OCI-LY7 (cell line): ENCODE measurements around the gene TNKS2. TPM values are rescaled to one million over a fixed set of nuclear protein-coding genes. Genes with fewer than 3 reads are reported as not detected.
"Not testable (repeated sequence)": the region's sequence is repeated elsewhere in the genome, so short reads cannot be mapped to it uniquely, and the experiment has no call there.

Experiments used
- BruUV-seq: library from RNA; stranded (reverse); fragments of 400-500 nt; replicated peaks from 2 replicates; lab custom pipeline; 2021; lab: Mats Ljungman, UMichigan
- CTCF ChIA-PET: fragments of 300-600 bp; sonication (Branson Sonifier 250); formaldehyde crosslinking; loops from one replicate; lab custom pipeline; 2022; ENCODE audit warnings: antibody characterized with exemption; ENCODE audit not compliant: unreplicated experiment; lab: Charles Lee
- POLR2A ChIA-PET: fragments of 300-600 bp; sonication (Branson Sonifier 250); formaldehyde crosslinking; loops from one replicate; lab custom pipeline; 2022; ENCODE audit warnings: antibody characterized with exemption; lab: Charles Lee
- DNase-seq: peaks from one replicate; pipeline ENCODE4 v3.0.0-alpha.2; 2015; ENCODE audit warnings: low spot score
- H2AFZ ChIP-seq: fragments of 200-600 bp; sonication (generic), shearing (Covaris generic); 2 replicates; pipeline ENCODE4 v1.6.1; 2014; ENCODE audit warnings: mild to moderate bottlenecking, antibody characterized with exemption, low read length, moderate library complexity
- H3K27ac ChIP-seq: fragments of 200-600 bp; sonication (generic); 2 replicates; pipeline ENCODE4 v1.5.1; 2014; ENCODE audit warnings: mixed run types, low read depth, mild to moderate bottlenecking, moderate library complexity, low read length, inconsistent platforms; ENCODE audit not compliant: poor library complexity, severe bottlenecking
- H3K36me3 ChIP-seq: fragments of 200-600 bp; sonication (generic); 2 replicates; pipeline ENCODE4 v1.6.1; 2014; ENCODE audit warnings: mild to moderate bottlenecking, antibody characterized with exemption, low read length, moderate library complexity, mixed read lengths; ENCODE audit not compliant: insufficient read depth
- H3K4me1 ChIP-seq: fragments of 200-600 bp; sonication (generic); 2 replicates; pipeline ENCODE4 v1.5.1; 2014; ENCODE audit warnings: mild to moderate bottlenecking, low read length; ENCODE audit not compliant: insufficient read depth, poor library complexity, severe bottlenecking
- H3K4me2 ChIP-seq: fragments of 200-600 bp; sonication (generic); 2 replicates; pipeline ENCODE4 v1.6.1; 2014; ENCODE audit warnings: mild to moderate bottlenecking, low read length
- H3K4me3 ChIP-seq: fragments of 200-600 bp; sonication (generic); 2 replicates; pipeline ENCODE4 v1.5.1; 2014; ENCODE audit warnings: mild to moderate bottlenecking, low read depth, low read length; ENCODE audit not compliant: poor library complexity, severe bottlenecking
- H3K79me2 ChIP-seq: fragments of 200-600 bp; sonication (generic); 2 replicates; pipeline ENCODE4 v1.6.1; 2016; ENCODE audit warnings: low read depth, mild to moderate bottlenecking, low read length, moderate library complexity, mixed read lengths; ENCODE audit not compliant: insufficient read depth
- H3K9me2 ChIP-seq: fragments of 200-600 bp; sonication (generic); 2 replicates; pipeline ENCODE4 v1.6.1; 2016; ENCODE audit warnings: mild to moderate bottlenecking, low read length, mixed read lengths; ENCODE audit not compliant: insufficient read depth
- H3K9me3 ChIP-seq: fragments of 200-600 bp; sonication (generic); 2 replicates; pipeline ENCODE4 v1.6.1; 2014; ENCODE audit warnings: mild to moderate bottlenecking, mixed run types, low read length, mixed read lengths
- H4K20me1 ChIP-seq: fragments of 200-600 bp; sonication (generic); 2 replicates; pipeline ENCODE4 v1.6.1; 2014; ENCODE audit warnings: mild to moderate bottlenecking, antibody characterized with exemption, low read length, moderate library complexity, mixed read lengths; ENCODE audit not compliant: insufficient read depth
- CTCF ChIP-seq: fragments of 200-600 bp; sonication (generic); conservative IDR thresholded peaks from 2 replicates; pipeline ENCODE4 v1.5.1; 2014; ENCODE audit warnings: mild to moderate bottlenecking, antibody characterized with exemption, low read length, moderate library complexity, mixed read lengths
- EZH2phosphoT487 ChIP-seq: fragments of 200-600 bp; sonication (generic); IDR thresholded peaks from 2 replicates; pipeline ENCODE4 v1.6.1; 2018; ENCODE audit warnings: low read depth, borderline replicate concordance, mild to moderate bottlenecking, mixed run types, antibody characterized with exemption, low read length, moderate library complexity, mixed read lengths
- intact Hi-C: fragments of 100-400 bp; cut with micrococcal nuclease; formaldehyde crosslinking; loops from one replicate; pipeline ENCODE4 v1.10.0; 2022; ENCODE audit not compliant: unreplicated experiment
- total RNA-seq, 2 experiments: library from RNA; depleted of rRNA in 1 of 2; stranded (reverse); fragments of >200 nt in 1 of 2; shearing (Covaris generic) in 1 of 2; gene quantifications; 2 replicates each; pipeline ENCODE4 v1.2.3, GENCODE V29; 2014 to 2022

The TNKS2 gene
- total RNA-seq, 2 experiments from 2014 or later, result 20.0 to 31.3 TPM

GRCh38 chr10:91804126-91804510, 5.9 kb downstream of the TNKS2 start:
- H3K4me3 ChIP-seq, result no peak overlapping the region
- H3K79me2 ChIP-seq, result peaks cover 83% of the 10 kb centered on the region
- H3K36me3 ChIP-seq, result peaks cover 86% of the 10 kb centered on the region
- no TSS peak for BruUV-seq
- no peak overlapping the region for H3K4me2 ChIP-seq
- H2AFZ ChIP-seq, result no peak overlapping the region
- ChIA-PET POLR2A (no interaction called here), CTCF (no interaction called here)
- peaks cover 15% of the 10 kb centered on the region for H3K4me1 ChIP-seq
- no peaks in the 10 kb centered on the region for H3K9me2 ChIP-seq
- H4K20me1 ChIP-seq, result peaks cover 21% of the 10 kb centered on the region
- no peaks in the 10 kb centered on the region for H3K9me3 ChIP-seq
- H3K27ac ChIP-seq, result no peak overlapping the region
- no peak for DNase-seq
- intact Hi-C loops, result no loop called here
- no peak for TF ChIP-seq EZH2phosphoT487
- TF ChIP-seq CTCF, result no peak

GRCh38 chr10:91805110-91805838, 7.0 kb downstream of the TNKS2 start:
- Histone ChIP-seq H3K4me3 (no peak overlapping the region), H4K20me1 (peaks cover 10% of the 10 kb centered on the region; the same call in 1 of the 2 replicates), H3K9me3 (no peaks in the 10 kb centered on the region), H3K79me2 (peaks cover 81% of the 10 kb centered on the region), H3K4me1 (peaks cover 9% of the 10 kb centered on the region), H3K9me2 (no peaks in the 10 kb centered on the region), H3K27ac (no peak overlapping the region), H3K36me3 (peaks cover 88% of the 10 kb centered on the region), H3K4me2 (no peak overlapping the region), H2AFZ (no peak overlapping the region)
- ChIA-PET POLR2A (interaction anchor here (1.2 to 1.6 kb wide), 2 partner anchors 9 to 11 kb away, joined by 3 to 7 read pairs; no protein-coding TSS in a partner anchor), CTCF (no interaction called here)
- no TSS peak for BruUV-seq
- no peak for DNase-seq
- intact Hi-C loops, result no loop called here
- TF ChIP-seq CTCF (no peak), EZH2phosphoT487 (no peak)

GRCh38 chr10:91807264-91807663, 9.0 kb downstream of the TNKS2 start:
- Histone ChIP-seq H3K36me3 (peaks cover 69% of the 10 kb centered on the region), H3K79me2 (peaks cover 61% of the 10 kb centered on the region)
- POLR2A ChIA-PET, result interaction anchor here (0.7 to 1.1 kb wide), 2 partner anchors 8 to 33 kb away, joined by 3 read pairs; no protein-coding TSS in a partner anchor
- H3K4me3 ChIP-seq, H3K9me2 ChIP-seq, H2AFZ ChIP-seq, CTCF ChIA-PET, H3K4me1 ChIP-seq, BruUV-seq, H3K9me3 ChIP-seq, H4K20me1 ChIP-seq, intact Hi-C loops, DNase-seq, H3K27ac ChIP-seq, H3K4me2 ChIP-seq: not testable (repeated sequence)
